Panc1 (cell line): Measurements from ENCODE around the gene KMT2C. TPM values are rescaled to one million over a fixed set of nuclear protein-coding genes. Genes with fewer than 3 reads are reported as not detected.
A peak's percentile ranks its signal among the peaks of the same experiment; 100 is the strongest.
"Not testable (repeated sequence)": the region's sequence is repeated elsewhere in the genome, so short reads cannot be mapped to it uniquely, and the experiment has no call there.

Source experiments
- ATAC-seq: fragments of 200-7000 bp; cut with Tn5 transposase; 2 replicates; pipeline ENCODE4 v1.9.1; 2020; ENCODE audit warnings: mild to moderate bottlenecking, moderate library complexity
- BruUV-seq: library from RNA; stranded (reverse); fragments of 400-500 nt; replicated peaks from 2 replicates; lab custom pipeline; 2021; lab: Mats Ljungman, UMichigan
- CTCF ChIA-PET: fragments of 300-600 bp; sonication (Branson Sonifier 250); formaldehyde crosslinking; loops from one replicate; lab custom pipeline; 2022; ENCODE audit warnings: antibody characterized with exemption; lab: Charles Lee
- POLR2A ChIA-PET: fragments of 300-600 bp; sonication (Branson Sonifier 250); formaldehyde crosslinking; loops from one replicate; lab custom pipeline; 2022; ENCODE audit warnings: antibody characterized with exemption; lab: Charles Lee
- DNase-seq: peaks from one replicate; pipeline ENCODE4 v3.0.0-alpha.2; 2010; ENCODE audit warnings: low read depth, low spot score
- H3K27ac ChIP-seq: 2 replicates; pipeline ENCODE4 v1.5.1; 2011; ENCODE audit warnings: mild to moderate bottlenecking, low read length, inconsistent platforms
- H3K27me3 ChIP-seq: fragments of 200-500 bp; sonication (Bioruptor generic); 2 replicates; pipeline ENCODE4 v1.6.0; 2014; ENCODE audit warnings: low read length, inconsistent platforms; ENCODE audit not compliant: control insufficient read depth, insufficient read depth
- H3K36me3 ChIP-seq: fragments of 200-500 bp; sonication (Bioruptor generic); 2 replicates; pipeline ENCODE4 v1.5.1; 2014; ENCODE audit warnings: inconsistent platforms, mild to moderate bottlenecking, low read length, moderate library complexity; ENCODE audit not compliant: control insufficient read depth, insufficient read depth
- H3K4me1 ChIP-seq: 2 replicates; pipeline ENCODE4 v1.5.1; 2011; ENCODE audit warnings: inconsistent platforms, mild to moderate bottlenecking, low read length, moderate library complexity; ENCODE audit not compliant: control insufficient read depth, insufficient read depth
- H3K4me3 ChIP-seq, 2 experiments: 2 replicates each; pipeline ENCODE4 v1.5.1; 2011 to 2012; ENCODE audit warnings: low read depth in 2 of 2, low read length in 2 of 2, mild to moderate bottlenecking in 2 of 2, inconsistent platforms in 1 of 2, moderate library complexity in 1 of 2
- H3K9me3 ChIP-seq: fragments of 200-500 bp; sonication (Bioruptor generic); 2 replicates; pipeline ENCODE4 v1.5.1; 2014; ENCODE audit warnings: low read depth, mild to moderate bottlenecking, inconsistent platforms, low read length, moderate library complexity; ENCODE audit not compliant: control insufficient read depth, insufficient read depth
- POLR2AphosphoS5 ChIP-seq: IDR thresholded peaks from 2 replicates; pipeline ENCODE4 v1.6.1; 2012; ENCODE audit warnings: mild to moderate bottlenecking, low read depth, low read length, moderate library complexity
- REST ChIP-seq, 2 experiments: IDR thresholded peaks; 2 replicates each; pipeline ENCODE4 v1.6.1; 2011 to 2012; ENCODE audit warnings: low read depth in 2 of 2, control low read depth in 1 of 2, low read length in 1 of 2, mild to moderate bottlenecking in 1 of 2, moderate library complexity in 1 of 2; ENCODE audit not compliant: insufficient read depth in 1 of 2
- SIN3A ChIP-seq: IDR thresholded peaks from 2 replicates; pipeline ENCODE4 v1.6.1; 2012; ENCODE audit warnings: low read depth, mild to moderate bottlenecking, low read length, moderate library complexity, borderline replicate concordance; ENCODE audit not compliant: insufficient read depth
- TCF7L2 ChIP-seq: IDR thresholded peaks from 2 replicates; pipeline ENCODE4 v1.6.1; 2011; ENCODE audit warnings: mild to moderate bottlenecking, low read depth, low read length, inconsistent platforms
- in situ Hi-C: cut with HindIII; loops from 2 replicates; pipeline ENCODE4 v1.10.0; 2016; ENCODE audit warnings: low sequenced_read_pairs, low pct_unique_long_range_greater_than_20kb
- intact Hi-C: fragments of 100-400 bp; cut with micrococcal nuclease; formaldehyde crosslinking; loops from one replicate; pipeline ENCODE4 v1.10.0; 2022; ENCODE audit not compliant: unreplicated experiment
- total RNA-seq: library from RNA; stranded (reverse); gene quantifications from one replicate; pipeline ENCODE4 v1.2.1, GENCODE V29; 2021; ENCODE audit not compliant: unreplicated experiment
- TF ChIP-seq, protein P1 (sequence below): fragments of 450-650 bp; IDR thresholded peaks from 2 replicates; pipeline ENCODE4 v1.5.1; 2017; ENCODE audit warnings: mild to moderate bottlenecking

Gene KMT2C
- total RNA-seq, 1 experiment from 2014 or later: 42.5 TPM

GRCh38 chr7:152383341-152384234 is 52.2 kb downstream of the KMT2C start:
- in situ Hi-C loops: no loop called here
- no peak overlapping the region for H3K27ac ChIP-seq
- H3K36me3 ChIP-seq: no peaks in the 10 kb centered on the region
- no peak for TF ChIP-seq SIN3A
- TF ChIP-seq, protein P1, sequence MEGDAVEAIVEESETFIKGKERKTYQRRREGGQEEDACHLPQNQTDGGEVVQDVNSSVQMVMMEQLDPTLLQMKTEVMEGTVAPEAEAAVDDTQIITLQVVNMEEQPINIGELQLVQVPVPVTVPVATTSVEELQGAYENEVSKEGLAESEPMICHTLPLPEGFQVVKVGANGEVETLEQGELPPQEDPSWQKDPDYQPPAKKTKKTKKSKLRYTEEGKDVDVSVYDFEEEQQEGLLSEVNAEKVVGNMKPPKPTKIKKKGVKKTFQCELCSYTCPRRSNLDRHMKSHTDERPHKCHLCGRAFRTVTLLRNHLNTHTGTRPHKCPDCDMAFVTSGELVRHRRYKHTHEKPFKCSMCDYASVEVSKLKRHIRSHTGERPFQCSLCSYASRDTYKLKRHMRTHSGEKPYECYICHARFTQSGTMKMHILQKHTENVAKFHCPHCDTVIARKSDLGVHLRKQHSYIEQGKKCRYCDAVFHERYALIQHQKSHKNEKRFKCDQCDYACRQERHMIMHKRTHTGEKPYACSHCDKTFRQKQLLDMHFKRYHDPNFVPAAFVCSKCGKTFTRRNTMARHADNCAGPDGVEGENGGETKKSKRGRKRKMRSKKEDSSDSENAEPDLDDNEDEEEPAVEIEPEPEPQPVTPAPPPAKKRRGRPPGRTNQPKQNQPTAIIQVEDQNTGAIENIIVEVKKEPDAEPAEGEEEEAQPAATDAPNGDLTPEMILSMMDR: no peak
- TF ChIP-seq TCF7L2: no peak
- no peak for TF ChIP-seq POLR2AphosphoS5
- no peak for TF ChIP-seq REST (IDR thresholded peaks at IDR 0.05; ENCODE audit: insufficient read depth in 1 of 2, low read depth in 2 of 2, low read length in 1 of 2)
- intact Hi-C loops: no loop called here
- TSS peak; percentile 17 for BruUV-seq
- no peak overlapping the region for H3K4me3 ChIP-seq
- ChIA-PET CTCF (no interaction called here), POLR2A (no interaction called here)
- H3K4me1 ChIP-seq: peaks cover 5% of the 10 kb centered on the region; the same call in 1 of the 2 replicates
- DNase-seq (no peak), ATAC-seq (0 out of 2 replicates have a peak, but pooled peaks have one; percentile 53)
- H3K9me3 ChIP-seq: no peaks in the 10 kb centered on the region
- no peaks in the 10 kb centered on the region for H3K27me3 ChIP-seq

DNA sequence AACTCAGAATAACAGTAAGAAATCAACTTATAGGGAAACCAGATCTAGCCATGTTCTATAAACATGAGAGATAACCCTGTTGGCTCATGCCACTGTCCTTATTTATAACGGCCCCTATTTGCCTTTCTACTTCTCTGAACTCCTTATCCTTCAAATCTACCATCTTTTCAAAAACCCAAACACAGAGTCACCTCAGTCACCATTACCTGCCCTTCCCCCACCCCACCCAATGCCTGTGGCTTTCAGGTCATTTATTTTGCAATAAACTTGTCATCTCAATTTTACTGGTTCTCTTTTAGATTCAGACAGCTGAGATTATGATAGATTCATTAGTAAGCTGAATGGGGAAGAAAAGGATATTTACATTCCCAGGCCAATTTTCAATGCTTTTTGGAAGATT is 53.6 kb downstream of the KMT2C start:
- H3K36me3 ChIP-seq: no peaks in the 10 kb centered on the region
- TF ChIP-seq, protein P1: no peak
- no peaks in the 10 kb centered on the region for H3K9me3 ChIP-seq
- H3K27ac ChIP-seq: no peak overlapping the region
- CTCF ChIA-PET: no interaction called here
- no TSS peak for BruUV-seq
- H3K4me1 ChIP-seq: peaks cover 5% of the 10 kb centered on the region; the same call in 1 of the 2 replicates
- in situ Hi-C loops: no loop called here
- H3K27me3 ChIP-seq: no peaks in the 10 kb centered on the region
- POLR2A ChIA-PET: no interaction called here
- intact Hi-C loops: no loop called here
- no peak for ATAC-seq
- no peak overlapping the region for H3K4me3 ChIP-seq
- DNase-seq: no peak

DNA sequence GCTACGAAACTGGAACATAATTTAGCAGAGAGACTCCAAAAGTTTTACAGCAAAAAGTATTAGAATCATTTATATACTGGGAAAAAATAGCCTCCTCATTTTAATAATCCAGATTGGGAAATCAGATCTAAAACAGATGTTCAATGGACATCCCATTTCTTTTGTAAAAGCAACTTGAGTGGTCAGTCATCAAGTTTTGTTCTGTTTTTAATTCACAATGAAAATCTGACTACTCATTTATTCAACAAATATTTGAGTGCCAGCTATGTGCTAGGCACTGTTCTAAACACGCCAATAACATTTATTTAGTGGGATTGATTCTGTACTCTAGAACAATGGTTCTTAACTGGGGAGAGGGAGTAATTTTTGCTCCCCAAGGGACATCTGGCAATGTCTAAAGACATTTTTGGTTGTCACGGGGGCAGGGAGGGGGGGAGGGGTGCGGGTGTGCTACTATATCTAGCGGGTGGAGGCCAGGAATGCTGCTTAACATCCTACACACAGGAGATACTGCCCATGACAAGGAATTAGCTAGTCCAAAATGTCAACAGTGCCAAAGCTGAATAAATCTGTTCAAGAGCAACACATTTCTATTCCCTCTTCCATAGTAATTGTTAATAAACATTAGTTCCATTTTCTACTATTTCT is 54.7 kb downstream of the KMT2C start:
- H3K9me3 ChIP-seq, H3K4me3 ChIP-seq, ATAC-seq, in situ Hi-C loops, H3K27me3 ChIP-seq, BruUV-seq, DNase-seq, H3K36me3 ChIP-seq, CTCF ChIA-PET, H3K4me1 ChIP-seq, POLR2A ChIA-PET, H3K27ac ChIP-seq, intact Hi-C loops: not testable (repeated sequence)

GRCh38 chr7:152378497-152378896 is 57.3 kb downstream of the KMT2C start:
- CTCF ChIA-PET, H3K4me3 ChIP-seq, BruUV-seq, in situ Hi-C loops, POLR2A ChIA-PET, intact Hi-C loops, H3K36me3 ChIP-seq, ATAC-seq, DNase-seq, H3K4me1 ChIP-seq, H3K27ac ChIP-seq, H3K27me3 ChIP-seq, H3K9me3 ChIP-seq: not testable (repeated sequence)
